ENCODE measurements around the gene ANXA2R.

DNA sequence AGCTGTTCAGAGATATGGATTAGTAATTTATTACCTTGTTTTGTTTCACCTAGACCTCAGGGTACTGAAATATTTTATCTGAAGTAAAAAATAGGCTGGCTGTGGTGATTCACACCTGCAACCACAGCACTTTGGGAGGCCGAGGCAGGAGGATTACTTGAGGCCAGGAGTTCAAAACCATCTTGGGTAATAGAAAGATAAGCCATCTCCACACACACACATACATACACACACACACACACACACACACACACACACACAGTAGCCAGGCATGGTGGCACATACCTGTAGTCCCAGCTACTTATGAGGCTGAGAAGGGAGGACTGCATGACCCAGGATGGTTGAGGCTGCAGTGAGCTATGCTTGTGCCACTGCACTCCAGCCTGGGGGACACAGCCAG, 3.7 kb downstream of the ANXA2R start:
- TF ChIP-seq POLR2A (IDR thresholded peaks at IDR 0.05) (no peak), POLR2AphosphoS5 (IDR thresholded peaks at IDR 0.05) (no peak), EP300 (IDR thresholded peaks at IDR 0.05) (no peak)
- TF ChIP-seq, protein P1, sequence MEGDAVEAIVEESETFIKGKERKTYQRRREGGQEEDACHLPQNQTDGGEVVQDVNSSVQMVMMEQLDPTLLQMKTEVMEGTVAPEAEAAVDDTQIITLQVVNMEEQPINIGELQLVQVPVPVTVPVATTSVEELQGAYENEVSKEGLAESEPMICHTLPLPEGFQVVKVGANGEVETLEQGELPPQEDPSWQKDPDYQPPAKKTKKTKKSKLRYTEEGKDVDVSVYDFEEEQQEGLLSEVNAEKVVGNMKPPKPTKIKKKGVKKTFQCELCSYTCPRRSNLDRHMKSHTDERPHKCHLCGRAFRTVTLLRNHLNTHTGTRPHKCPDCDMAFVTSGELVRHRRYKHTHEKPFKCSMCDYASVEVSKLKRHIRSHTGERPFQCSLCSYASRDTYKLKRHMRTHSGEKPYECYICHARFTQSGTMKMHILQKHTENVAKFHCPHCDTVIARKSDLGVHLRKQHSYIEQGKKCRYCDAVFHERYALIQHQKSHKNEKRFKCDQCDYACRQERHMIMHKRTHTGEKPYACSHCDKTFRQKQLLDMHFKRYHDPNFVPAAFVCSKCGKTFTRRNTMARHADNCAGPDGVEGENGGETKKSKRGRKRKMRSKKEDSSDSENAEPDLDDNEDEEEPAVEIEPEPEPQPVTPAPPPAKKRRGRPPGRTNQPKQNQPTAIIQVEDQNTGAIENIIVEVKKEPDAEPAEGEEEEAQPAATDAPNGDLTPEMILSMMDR (IDR thresholded peaks at IDR 0.05) = no peak
